IPS-15b (cell line): ENCODE measurements around the gene LRG1.
"Not testable (repeated sequence)": the region's sequence is repeated elsewhere in the genome, so short reads cannot be mapped to it uniquely, and the experiment has no call there.

Experiments used
- H3K27me3 ChIP-seq: one replicate; pipeline ENCODE4 v1.6.1; 2013; ENCODE audit warnings: low read length; ENCODE audit not compliant: control insufficient read depth, insufficient read depth
- H3K36me3 ChIP-seq: one replicate; pipeline ENCODE4 v1.6.1; 2013; ENCODE audit warnings: low read length; ENCODE audit not compliant: control insufficient read depth, insufficient read depth
- H3K4me1 ChIP-seq: one replicate; pipeline ENCODE4 v1.6.1; 2013; ENCODE audit warnings: mild to moderate bottlenecking, low read length; ENCODE audit not compliant: control insufficient read depth, insufficient read depth
- H3K4me3 ChIP-seq: one replicate; pipeline ENCODE4 v1.5.1; 2013; ENCODE audit warnings: low read depth, low read length
- H3K9ac ChIP-seq: one replicate; pipeline ENCODE4 v1.6.1; 2013; ENCODE audit warnings: low read depth, mild to moderate bottlenecking, low read length
- H3K9me3 ChIP-seq: one replicate; pipeline ENCODE4 v1.6.1; 2013; ENCODE audit warnings: mild to moderate bottlenecking, low read length; ENCODE audit not compliant: control insufficient read depth, insufficient read depth

LRG1 gene

GRCh38 chr19:4531562-4532165, 8.2 kb downstream of the LRG1 start:
- no peak overlapping the region for H3K9ac ChIP-seq
- no peak overlapping the region for H3K4me3 ChIP-seq
- no peaks in the 10 kb centered on the region for H3K9me3 ChIP-seq
- no peaks in the 10 kb centered on the region for H3K4me1 ChIP-seq
- no peaks in the 10 kb centered on the region for H3K36me3 ChIP-seq
- H3K27me3 ChIP-seq: peaks cover 14% of the 10 kb centered on the region

GRCh38 chr19:4529924-4530522, 9.8 kb downstream of the LRG1 start:
- Histone ChIP-seq H3K36me3 (no peaks in the 10 kb centered on the region), H3K4me3 (no peak overlapping the region), H3K9ac (no peak overlapping the region), H3K4me1 (no peaks in the 10 kb centered on the region), H3K27me3 (peaks cover 14% of the 10 kb centered on the region), H3K9me3 (no peaks in the 10 kb centered on the region)

DNA sequence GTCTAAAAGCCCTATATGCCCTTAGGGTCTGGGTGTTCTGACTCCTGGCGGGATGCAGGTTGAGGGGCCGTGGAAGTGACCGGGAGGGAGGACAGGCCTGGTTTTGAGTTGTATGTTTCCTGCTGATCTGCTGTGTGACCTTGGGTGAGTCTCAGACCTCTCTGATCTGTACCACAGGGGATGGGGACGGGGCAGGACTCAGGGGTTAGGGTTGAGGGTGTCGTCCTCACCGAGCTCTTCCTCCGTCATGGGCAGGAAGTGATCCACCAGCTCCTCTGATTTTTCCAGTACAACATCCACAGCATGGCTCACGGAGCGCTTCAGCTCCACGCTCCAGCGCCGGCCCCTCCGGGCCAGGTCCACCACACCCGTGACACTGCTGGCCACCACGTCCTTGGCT, 11.0 kb downstream of the LRG1 start:
- Histone ChIP-seq H3K27me3 (peaks cover 7% of the 10 kb centered on the region), H3K36me3 (no peaks in the 10 kb centered on the region), H3K9me3 (no peaks in the 10 kb centered on the region), H3K4me1 (no peaks in the 10 kb centered on the region), H3K4me3 (no peak overlapping the region), H3K9ac (no peak overlapping the region)

DNA sequence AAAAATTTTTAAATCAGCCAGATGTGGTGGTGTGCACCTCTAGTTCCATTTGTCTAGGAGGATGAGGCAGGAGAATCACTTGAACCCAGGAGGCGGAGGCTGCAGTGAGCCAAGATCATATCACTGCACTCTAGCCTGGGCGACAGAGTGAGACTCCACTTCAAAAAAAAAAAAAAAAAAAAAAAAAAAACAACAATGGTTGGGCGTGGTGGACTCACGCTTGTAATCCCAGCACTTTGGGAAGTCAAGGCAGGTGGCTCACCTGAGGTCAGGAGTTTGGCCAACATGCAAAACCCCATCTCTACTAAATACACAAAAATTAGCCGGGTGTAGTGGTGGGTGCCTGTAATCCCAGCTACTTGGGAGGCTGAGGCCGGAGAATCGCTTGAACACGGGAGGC, 12.5 kb downstream of the LRG1 start:
- not testable (repeated sequence) for H3K36me3 ChIP-seq, H3K4me1 ChIP-seq, H3K27me3 ChIP-seq

DNA sequence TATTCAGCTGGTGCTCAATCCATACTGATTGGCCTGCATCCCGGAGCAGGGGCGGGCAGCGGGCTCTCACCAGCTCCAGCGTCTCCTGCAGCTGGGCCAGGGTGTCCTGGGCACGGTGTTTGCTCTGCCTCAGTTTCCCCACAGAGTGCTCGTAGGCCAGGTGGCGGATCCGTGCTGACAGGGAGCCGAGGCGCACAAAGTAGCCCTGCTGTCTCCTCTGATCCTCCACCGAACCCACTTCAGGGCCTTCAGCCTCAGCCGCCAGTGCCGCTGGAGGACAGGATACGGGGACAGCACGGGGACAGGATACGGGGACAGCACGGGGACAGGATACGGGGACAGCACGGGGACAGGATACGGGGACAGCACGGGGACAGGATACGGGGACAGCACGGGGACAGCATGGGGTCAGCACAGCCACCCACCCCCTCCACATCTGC, 14.3 kb downstream of the LRG1 start:
- H3K4me1 ChIP-seq: no peaks in the 10 kb centered on the region
- H3K27me3 ChIP-seq: no peaks in the 10 kb centered on the region

More for the DNA sequence above, 12.5 kb downstream of the LRG1 start:
- not testable (repeated sequence) for H3K9me3 ChIP-seq, H3K9ac ChIP-seq, H3K4me3 ChIP-seq

GRCh38 chr19:4524808-4525562, 14.9 kb downstream of the LRG1 start:
- H3K9me3 ChIP-seq: no peaks in the 10 kb centered on the region
- H3K27me3 ChIP-seq: no peaks in the 10 kb centered on the region
- H3K4me1 ChIP-seq: no peaks in the 10 kb centered on the region
- no peak overlapping the region for H3K4me3 ChIP-seq
- no peaks in the 10 kb centered on the region for H3K36me3 ChIP-seq
- no peak overlapping the region for H3K9ac ChIP-seq

More for the DNA sequence above, 14.3 kb downstream of the LRG1 start:
- H3K4me3 ChIP-seq: no peak overlapping the region
- no peaks in the 10 kb centered on the region for H3K36me3 ChIP-seq
- H3K9ac ChIP-seq: no peak overlapping the region
- no peaks in the 10 kb centered on the region for H3K9me3 ChIP-seq

- Histone ChIP-seq H3K4me1 (no peaks in the 10 kb centered on the region), H3K36me3 (no peaks in the 10 kb centered on the region), H3K27me3 (no peaks in the 10 kb centered on the region), H3K4me3 (no peak overlapping the region), H3K9ac (no peak overlapping the region), H3K9me3 (no peaks in the 10 kb centered on the region)
Observed at GRCh38 chr19:4523306-4524110, 16.3 kb downstream of the LRG1 start.

GRCh38 chr19:4522291-4523002, 17.4 kb downstream of the LRG1 start:
- Histone ChIP-seq H3K9ac (no peak overlapping the region), H3K4me3 (no peak overlapping the region), H3K36me3 (no peaks in the 10 kb centered on the region), H3K27me3 (no peaks in the 10 kb centered on the region), H3K9me3 (no peaks in the 10 kb centered on the region), H3K4me1 (no peaks in the 10 kb centered on the region)

DNA sequence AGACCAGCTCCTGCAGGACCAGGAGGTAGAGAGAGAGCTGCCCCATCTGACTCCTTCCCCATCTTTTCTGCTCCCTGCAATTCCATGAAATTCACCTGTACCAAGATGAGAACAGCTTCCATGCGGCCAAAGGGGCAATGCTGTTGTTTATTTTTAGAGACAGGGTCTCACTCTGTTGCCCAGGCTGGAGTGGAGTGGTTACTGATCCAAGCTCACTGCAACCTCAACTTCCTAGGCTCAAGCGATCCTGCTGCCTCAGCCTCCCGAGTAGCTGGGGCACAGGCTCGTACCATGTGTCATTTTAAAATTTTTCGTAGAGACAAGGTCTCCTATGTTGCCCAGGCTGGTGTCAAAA, 18.0 kb downstream of the LRG1 start:
- Histone ChIP-seq H3K4me3 (no peak overlapping the region), H3K4me1 (no peaks in the 10 kb centered on the region), H3K9ac (no peak overlapping the region), H3K27me3 (no peaks in the 10 kb centered on the region), H3K9me3 (no peaks in the 10 kb centered on the region), H3K36me3 (no peaks in the 10 kb centered on the region)

GRCh38 chr19:4521170-4521887, 18.5 kb downstream of the LRG1 start:
- H3K27me3 ChIP-seq: no peaks in the 10 kb centered on the region

More at GRCh38 chr19:4521170-4521887, 18.5 kb downstream of the LRG1 start:
- Histone ChIP-seq H3K9me3 (no peaks in the 10 kb centered on the region), H3K4me1 (no peaks in the 10 kb centered on the region), H3K4me3 (no peak overlapping the region), H3K36me3 (no peaks in the 10 kb centered on the region), H3K9ac (no peak overlapping the region)
